GM23338 (cell line): Measurements from ENCODE around the gene ZNF326.

Experiments used
- CREB1 ChIP-seq: fragments of 250-450 bp; sonication (Bioruptor Pico); IDR thresholded peaks from 2 replicates; pipeline ENCODE4 v1.5.0; 2020; ENCODE audit warnings: low read depth, mild to moderate bottlenecking, moderate library complexity
- CTCF ChIP-seq, 2 experiments: fragments of 200-600 bp in 1 of 2; sonication (generic) in 1 of 2; conservative IDR thresholded peaks; 2 replicates each; pipeline versions ENCODE4 v1.5.1 to v1.6.1; 2016 to 2017; ENCODE audit warnings: antibody characterized with exemption in 2 of 2, low read depth in 2 of 2, mild to moderate bottlenecking in 2 of 2, moderate library complexity in 1 of 2
- ETS1 ChIP-seq: IDR thresholded peaks from 2 replicates; pipeline ENCODE4 v1.6.1; 2016; ENCODE audit warnings: antibody characterized with exemption
- EZH2 ChIP-seq: fragments of 200-600 bp; sonication (generic); IDR thresholded peaks from one replicate; pipeline ENCODE4 v1.8.0; 2017; ENCODE audit warnings: antibody characterized with exemption, mild to moderate bottlenecking, low read depth; ENCODE audit not compliant: unreplicated experiment
- EZH2phosphoT487 ChIP-seq: fragments of 200-600 bp; sonication (generic); IDR thresholded peaks from one replicate; pipeline ENCODE4 v1.8.1; 2018; ENCODE audit warnings: antibody characterized with exemption; ENCODE audit not compliant: unreplicated experiment
- POLR2AphosphoS5 ChIP-seq: IDR thresholded peaks from 2 replicates; pipeline ENCODE4 v1.6.1; 2016; ENCODE audit warnings: antibody characterized with exemption, low read depth
- REST ChIP-seq: IDR thresholded peaks from one replicate; pipeline ENCODE4 v1.6.1; 2018; ENCODE audit warnings: antibody characterized with exemption; ENCODE audit not compliant: unreplicated experiment
- STAT1 ChIP-seq: IDR thresholded peaks from one replicate; pipeline ENCODE4 v1.6.1; 2016; ENCODE audit warnings: antibody characterized with exemption; ENCODE audit not compliant: unreplicated experiment

- TF ChIP-seq CTCF (conservative IDR thresholded peaks at IDR 0.05; ENCODE audit: low read depth in 2 of 2) = no peak
- TF ChIP-seq EZH2 = no peak
- no peak for TF ChIP-seq EZH2phosphoT487
- no peak for TF ChIP-seq POLR2AphosphoS5
- no peak for TF ChIP-seq REST
- no peak for TF ChIP-seq CREB1 (CRISPR knock-in tag)
- no peak for TF ChIP-seq STAT1
- TF ChIP-seq ETS1 = no peak
Measured at GRCh38 chr1:90023691-90024090, 28.8 kb downstream of the ZNF326 start.
